ENCODE measurements around the gene PLPPR3.

DNA sequence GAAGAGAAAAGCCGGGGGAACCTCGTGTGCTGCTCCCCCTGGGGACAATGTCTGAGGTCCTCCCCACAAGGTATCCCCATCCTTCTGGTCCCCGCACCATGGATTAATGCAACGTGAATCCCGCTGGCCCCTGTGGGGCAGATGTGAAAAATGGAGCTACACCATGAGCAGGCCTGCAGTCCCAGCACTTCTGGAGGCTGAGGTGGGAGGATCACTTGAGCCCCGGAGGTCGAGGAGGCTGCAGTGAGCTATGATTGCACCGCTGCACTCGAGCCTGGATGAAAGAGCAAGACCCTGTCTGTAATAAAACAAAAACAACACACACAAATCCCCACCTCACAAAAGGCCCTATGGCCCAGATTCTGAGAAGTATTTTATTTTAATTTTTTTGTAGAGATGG is 36.5 kb upstream of the PLPPR3 start:
- TF ChIP-seq, protein P1, sequence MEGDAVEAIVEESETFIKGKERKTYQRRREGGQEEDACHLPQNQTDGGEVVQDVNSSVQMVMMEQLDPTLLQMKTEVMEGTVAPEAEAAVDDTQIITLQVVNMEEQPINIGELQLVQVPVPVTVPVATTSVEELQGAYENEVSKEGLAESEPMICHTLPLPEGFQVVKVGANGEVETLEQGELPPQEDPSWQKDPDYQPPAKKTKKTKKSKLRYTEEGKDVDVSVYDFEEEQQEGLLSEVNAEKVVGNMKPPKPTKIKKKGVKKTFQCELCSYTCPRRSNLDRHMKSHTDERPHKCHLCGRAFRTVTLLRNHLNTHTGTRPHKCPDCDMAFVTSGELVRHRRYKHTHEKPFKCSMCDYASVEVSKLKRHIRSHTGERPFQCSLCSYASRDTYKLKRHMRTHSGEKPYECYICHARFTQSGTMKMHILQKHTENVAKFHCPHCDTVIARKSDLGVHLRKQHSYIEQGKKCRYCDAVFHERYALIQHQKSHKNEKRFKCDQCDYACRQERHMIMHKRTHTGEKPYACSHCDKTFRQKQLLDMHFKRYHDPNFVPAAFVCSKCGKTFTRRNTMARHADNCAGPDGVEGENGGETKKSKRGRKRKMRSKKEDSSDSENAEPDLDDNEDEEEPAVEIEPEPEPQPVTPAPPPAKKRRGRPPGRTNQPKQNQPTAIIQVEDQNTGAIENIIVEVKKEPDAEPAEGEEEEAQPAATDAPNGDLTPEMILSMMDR (IDR thresholded peaks at IDR 0.05; ENCODE audit: poor library complexity, severe bottlenecking): no peak
- TF ChIP-seq POLR2AphosphoS5 (IDR thresholded peaks at IDR 0.05) (no peak), REST (IDR thresholded peaks at IDR 0.05; ENCODE audit: borderline replicate concordance) (no peak)
